K562 (cell line): ENCODE results near the gene RDH13. TPM values are rescaled to one million over a fixed set of nuclear protein-coding genes. Genes with fewer than 3 reads are reported as not detected.

Source experiments
- BACH1 ChIP-seq: fragments of 200-800 bp; sonication (Bioruptor generic); IDR thresholded peaks from 2 replicates; pipeline ENCODE4 v1.6.1; 2016; ENCODE audit warnings: missing genetic modification characterization, missing compliant biosample characterization
- BMI1 ChIP-seq: fragments of 150-350 bp; IDR thresholded peaks from 2 replicates; pipeline ENCODE4 v1.6.1; 2014; ENCODE audit warnings: low read length
- ETV6 ChIP-seq, 3 experiments: fragments of 150-350 bp in 1 of 3; sonication (generic) in 1 of 3; formaldehyde crosslinking in 1 of 3; IDR thresholded peaks; 2 replicates each; pipeline versions ENCODE4 v1.6.1 to v1.8.0; 2014 to 2022; ENCODE audit warnings: borderline replicate concordance in 2 of 3, low read depth in 2 of 3, antibody characterized with exemption in 1 of 3, low read length in 1 of 3, mild to moderate bottlenecking in 1 of 3, missing genetic modification reagents in 1 of 3
- FOXM1 ChIP-seq, 2 experiments: fragments of 450-650 bp in 1 of 2; sonication (generic) in 1 of 2; formaldehyde crosslinking in 1 of 2; IDR thresholded peaks; 2 replicates each; pipeline versions ENCODE4 v1.6.1 to v1.9.0; 2017 to 2022; ENCODE audit warnings: low read depth in 2 of 2, mild to moderate bottlenecking in 2 of 2, missing genetic modification reagents in 1 of 2, moderate library complexity in 1 of 2
- NCOR1 ChIP-seq: fragments of 450-650 bp; IDR thresholded peaks from 2 replicates; pipeline ENCODE4 v1.6.1; 2016; ENCODE audit warnings: mild to moderate bottlenecking, moderate library complexity
- RHOXF2B ChIP-seq: fragments of 250-450 bp; sonication (Bioruptor Pico); conservative IDR thresholded peaks from 2 replicates; pipeline ENCODE4 v1.5.1; 2021
- SRSF1 ChIP-seq: fragments of 200-400 bp; formaldehyde crosslinking; IDR thresholded peaks from 2 replicates; pipeline ENCODE4 v1.6.1; 2017; ENCODE audit warnings: mild to moderate bottlenecking, low read depth, low read length, moderate library complexity
- VEZF1 ChIP-seq: fragments of 200-800 bp; sonication (Bioruptor generic); IDR thresholded peaks from 2 replicates; pipeline ENCODE4 v1.6.1; 2017; ENCODE audit warnings: missing genetic modification characterization, missing compliant biosample characterization
- ZBTB33 ChIP-seq: sonication (generic); formaldehyde crosslinking; IDR thresholded peaks from 2 replicates; pipeline ENCODE4 v1.8.1; 2023; ENCODE audit warnings: mild to moderate bottlenecking, missing genetic modification reagents
- ZNF318 ChIP-seq, 2 experiments: fragments of 450-650 bp; IDR thresholded peaks; 2 replicates each; pipeline ENCODE4 v1.6.1; 2016; ENCODE audit warnings: mild to moderate bottlenecking in 2 of 2, borderline replicate concordance in 1 of 2, low read depth in 1 of 2, moderate library complexity in 1 of 2
- ZNF445 ChIP-seq: fragments of 250-450 bp; sonication (Bioruptor Pico); IDR thresholded peaks from 2 replicates; pipeline ENCODE4 v1.4.0; 2020; ENCODE audit warnings: low read depth, mild to moderate bottlenecking, moderate library complexity
- polyA plus RNA-seq, 8 experiments: library from polyadenylated mRNA; depleted of rRNA in 4 of 8; stranded (reverse) in 5 of 8; unstranded in 3 of 8; fragments of >200 nt; fragmentation: Nextera tagmentation in 2 of 8; fragmentation: Illumina TruSeq in 1 of 8; extraction: Ambion mirVana in 2 of 8; extraction: Trizol in 1 of 8; gene quantifications; 2 replicates each; pipeline versions ENCODE4 v1.2.1 to v1.2.3, GENCODE V29; 2011 to 2014; ENCODE audit warnings: inconsistent platforms in 1 of 8, missing spikeins in 1 of 8
- total RNA-seq, 7 experiments: library from RNA; depleted of rRNA in 6 of 7; stranded (reverse); fragments of >200 nt in 6 of 7; fragmentation: Illumina TruSeq in 2 of 7; extraction: Trizol in 2 of 7; gene quantifications; 2 replicates each; pipeline versions ENCODE4 v1.2.1 to v1.2.3, GENCODE V29; 2011 to 2021; ENCODE audit warnings: low replicate concordance in 1 of 7

RDH13 gene
- total and polyA plus RNA-seq, 9 of the 15 experiments (the other 6 are each of a cell fraction or from before 2014, with no cell fraction given), result 7.5 to 70.3 (median 39.5) TPM

GRCh38 chr19:55041627-55042343 lies 21.2 kb downstream of the RDH13 start (continued):
- TF ChIP-seq NCOR1, result peak; percentile 36; the same call in 1 of the 2 replicates
- peak; percentile 81 for TF ChIP-seq VEZF1 (CRISPR knock-in tag)
- TF ChIP-seq ETV6 (IDR thresholded peaks at IDR 0.05; ENCODE audit: borderline replicate concordance in 1 of 2, low read depth in 2 of 2, low read length in 1 of 2), result peak; percentile 99 to 100
- no peak for TF ChIP-seq ETV6 (CRISPR knock-in tag; IDR thresholded peaks at IDR 0.05; ENCODE audit: borderline replicate concordance)
- no peak for TF ChIP-seq BMI1
- no peak for TF ChIP-seq RHOXF2B (CRISPR knock-in tag)
- TF ChIP-seq ZNF445 (CRISPR knock-in tag), result no peak
- TF ChIP-seq FOXM1 (IDR thresholded peaks at IDR 0.05; ENCODE audit: low read depth), result no peak
- no peak for TF ChIP-seq FOXM1 (CRISPR knock-in tag; IDR thresholded peaks at IDR 0.05; ENCODE audit: low read depth)
- TF ChIP-seq ZBTB33 (CRISPR knock-in tag), result peak; percentile 59; the same call in 1 of the 2 replicates
- TF ChIP-seq ZNF318 (IDR thresholded peaks at IDR 0.05; ENCODE audit: borderline replicate concordance in 1 of 2, low read depth in 1 of 2), result peak in 1 of 2 experiments; percentile 36; a peak in 1 of 4 replicates
- TF ChIP-seq BACH1 (tag), result no peak; the same call in 1 of the 2 replicates
- TF ChIP-seq SRSF1, result no peak
